GM19351 (cell line): ENCODE data around the gene SCUBE2.
"Not testable (repeated sequence)": the region's sequence is repeated elsewhere in the genome, so short reads cannot be mapped to it uniquely, and the experiment has no call there.

Experiments used
- ATAC-seq: cut with Tn5 transposase; IDR thresholded peaks from one replicate; pipeline ENCODE4 v1.9.1; 2021; ENCODE audit warnings: mild to moderate bottlenecking, moderate library complexity; ENCODE audit not compliant: unreplicated experiment

The SCUBE2 gene

GRCh38 chr11:9109858-9110731 lies 18.7 kb upstream of the SCUBE2 start:
- ATAC-seq: no peak

GRCh38 chr11:9104580-9104979 lies 13.2 kb upstream of the SCUBE2 start:
- ATAC-seq: no peak

GRCh38 chr11:9103542-9104276 lies 12.3 kb upstream of the SCUBE2 start:
- ATAC-seq: no peak

- ATAC-seq: no peak
Measured at GRCh38 chr11:9099617-9100016, 8.2 kb upstream of the SCUBE2 start.

GRCh38 chr11:9098455-9098854 lies 7.1 kb upstream of the SCUBE2 start:
- not testable (repeated sequence) for ATAC-seq

- ATAC-seq: not testable (repeated sequence)
Measured at GRCh38 chr11:9097186-9097943, 6.0 kb upstream of the SCUBE2 start.

- ATAC-seq: no peak
Measured at GRCh38 chr11:9096427-9096826, 5.0 kb upstream of the SCUBE2 start.

- no peak for ATAC-seq
Measured at GRCh38 chr11:9095421-9095820, 4.0 kb upstream of the SCUBE2 start.

- ATAC-seq: no peak
Measured at GRCh38 chr11:9094420-9094819, 3.0 kb upstream of the SCUBE2 start.

GRCh38 chr11:9092853-9093778 lies 1.7 kb upstream of the SCUBE2 start:
- ATAC-seq: no peak

GRCh38 chr11:9092072-9092471 lies 673 bp upstream of the SCUBE2 start:
- ATAC-seq: no peak

GRCh38 chr11:9090488-9091043 lies 833 bp downstream of the SCUBE2 start:
- ATAC-seq: no peak

- no peak for ATAC-seq
Measured at GRCh38 chr11:9089636-9090035, 1.8 kb downstream of the SCUBE2 start.

GRCh38 chr11:9089061-9089460 lies 2.3 kb downstream of the SCUBE2 start:
- no peak for ATAC-seq

GRCh38 chr11:9082575-9082974 lies 8.8 kb downstream of the SCUBE2 start:
- ATAC-seq: no peak

- no peak for ATAC-seq
Measured at GRCh38 chr11:9081153-9081552, 10.2 kb downstream of the SCUBE2 start.

GRCh38 chr11:9078113-9079086 lies 13.0 kb downstream of the SCUBE2 start:
- no peak for ATAC-seq

GRCh38 chr11:9077164-9077563 lies 14.2 kb downstream of the SCUBE2 start:
- no peak for ATAC-seq

- no peak for ATAC-seq
Measured at GRCh38 chr11:9076661-9077060, 14.7 kb downstream of the SCUBE2 start.
